Hepatocyte (in vitro differentiated cells): ENCODE measurements around the gene GALNT1.

Experiments used
- CTCF ChIP-seq: fragments of 200-600 bp; sonication (generic); IDR thresholded peaks from 2 replicates; pipeline ENCODE4 v1.5.1; 2016; ENCODE audit warnings: antibody characterized with exemption, mild to moderate bottlenecking; ENCODE audit not compliant: poor library complexity
- EZH2 ChIP-seq: fragments of 200-600 bp; sonication (generic); IDR thresholded peaks from 2 replicates; pipeline ENCODE4 v1.6.1; 2016; ENCODE audit warnings: antibody characterized with exemption, mild to moderate bottlenecking, borderline replicate concordance
- EZH2phosphoT487 ChIP-seq: fragments of 200-600 bp; sonication (generic); IDR thresholded peaks from one replicate; pipeline ENCODE4 v1.6.1; 2018; ENCODE audit warnings: antibody characterized with exemption, mild to moderate bottlenecking, low read depth, moderate library complexity; ENCODE audit not compliant: unreplicated experiment, severe bottlenecking

DNA sequence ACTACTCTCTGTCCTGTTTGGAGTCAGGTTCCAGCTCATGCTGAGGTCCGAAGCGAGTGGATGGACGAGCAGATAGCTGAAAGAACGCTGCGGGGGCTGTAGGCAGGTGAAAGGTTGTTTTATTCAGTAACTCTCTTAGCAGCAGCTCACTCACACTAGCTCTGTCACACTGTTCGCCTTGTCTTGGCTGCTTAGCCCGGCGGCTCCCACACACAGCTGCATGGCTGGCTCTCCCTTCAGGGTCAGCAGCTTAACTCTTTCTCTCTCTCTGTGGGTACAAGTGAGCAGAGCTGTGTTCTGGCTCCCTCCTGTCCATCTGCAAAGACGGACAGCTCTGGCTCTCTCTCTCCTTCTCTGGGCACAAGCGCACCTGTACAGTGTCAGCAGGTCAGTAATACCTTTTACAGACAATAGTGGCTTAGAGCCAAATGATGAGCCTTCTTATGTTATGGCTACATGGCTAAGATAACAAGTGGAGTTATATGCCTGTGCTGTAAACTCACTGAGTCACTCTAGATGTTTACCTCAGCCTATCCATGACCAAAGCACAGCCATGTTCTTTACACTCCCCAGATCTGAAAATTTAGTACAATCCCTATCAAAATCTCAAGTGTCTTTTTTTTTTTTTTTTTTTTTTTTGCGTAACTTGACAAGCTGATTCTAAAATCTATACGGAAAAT, 149.3 kb downstream of the GALNT1 start:
- TF ChIP-seq EZH2 (no peak), CTCF (no peak), EZH2phosphoT487 (no peak)
